BLaER1 (cell line): ENCODE measurements around the gene GLYR1.

ENCODE experiments used
- H3K27ac ChIP-seq: shearing (Covaris generic); formaldehyde crosslinking; 2 replicates; pipeline ENCODE4 v1.8.1; 2022
- H3K27me3 ChIP-seq: shearing (Covaris generic); formaldehyde crosslinking; 2 replicates; pipeline ENCODE4 v1.8.1; 2022
- H3K36me3 ChIP-seq: shearing (Covaris generic); formaldehyde crosslinking; 2 replicates; pipeline ENCODE4 v1.8.1; 2022
- H3K4me1 ChIP-seq: shearing (Covaris generic); formaldehyde crosslinking; 2 replicates; pipeline ENCODE4 v1.8.1; 2022
- H3K4me2 ChIP-seq: shearing (Covaris generic); formaldehyde crosslinking; 2 replicates; pipeline ENCODE4 v1.8.1; 2022
- H3K4me3 ChIP-seq: shearing (Covaris generic); formaldehyde crosslinking; 2 replicates; pipeline ENCODE4 v1.8.1; 2022
- H3K9ac ChIP-seq: shearing (Covaris generic); formaldehyde crosslinking; 2 replicates; pipeline ENCODE4 v1.8.1; 2022
- H3K9me3 ChIP-seq: shearing (Covaris generic); formaldehyde crosslinking; 2 replicates; pipeline ENCODE4 v1.8.1; 2022
- H4K20me1 ChIP-seq: shearing (Covaris generic); formaldehyde crosslinking; 2 replicates; pipeline ENCODE4 v1.8.1; 2022
- Cebpa-rat ChIP-seq: shearing (Covaris generic); IDR thresholded peaks from 2 replicates; pipeline ENCODE4 v1.8.1; 2022

The GLYR1 gene

DNA sequence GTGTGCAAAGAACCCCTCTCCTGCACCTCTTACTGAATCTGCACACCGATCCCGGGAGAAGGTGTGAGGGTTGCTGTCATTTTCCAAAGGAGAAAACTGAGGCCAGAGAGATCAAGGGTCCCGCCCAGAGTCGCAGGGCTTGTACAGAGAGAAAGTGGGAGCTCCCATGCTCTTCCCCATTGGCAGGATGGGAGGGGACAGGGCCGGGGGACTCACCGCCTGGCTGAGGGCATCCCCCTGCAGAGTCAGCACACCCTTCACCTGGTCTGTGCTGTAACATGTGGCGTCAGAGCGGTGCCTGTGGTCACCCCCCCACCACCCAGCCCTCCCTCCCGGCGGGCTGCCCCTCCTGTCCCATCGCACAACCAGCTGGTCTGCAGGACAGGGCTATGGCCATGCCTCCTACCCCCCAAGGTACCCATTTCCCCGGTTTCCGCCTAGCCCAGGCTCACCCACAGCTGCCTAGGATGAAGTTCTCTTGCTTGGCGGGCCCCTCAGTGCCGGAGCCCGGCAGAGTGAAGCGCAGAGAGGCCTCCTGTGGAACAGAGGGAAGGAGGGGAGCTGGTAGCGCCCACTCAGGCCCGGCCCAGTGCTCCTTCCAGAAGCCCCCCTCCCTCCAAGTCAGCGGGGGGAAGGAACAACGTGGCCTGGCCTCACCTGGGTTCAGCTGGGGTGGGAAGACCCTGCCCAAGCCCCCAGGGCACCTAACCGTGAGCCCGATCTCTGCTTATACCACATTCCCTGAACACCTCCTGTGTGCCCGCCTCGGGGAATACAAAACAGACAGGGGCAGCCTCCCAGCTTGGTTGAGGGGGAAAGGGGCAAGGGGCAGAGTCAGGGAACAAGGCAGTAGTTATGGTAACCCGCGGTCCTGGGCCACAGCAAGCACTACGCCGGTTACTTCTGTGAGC lies 45.8 kb downstream of the GLYR1 start:
- H3K4me1 ChIP-seq, result peaks cover 52% of the 10 kb centered on the region
- peak overlapping the region; percentile 84 for H3K27ac ChIP-seq
- peak overlapping the region; percentile 82 for H3K9ac ChIP-seq
- no peaks in the 10 kb centered on the region for H3K9me3 ChIP-seq
- peak overlapping the region; percentile 87 for H3K4me3 ChIP-seq
- TF ChIP-seq Cebpa-rat, result no peak
- H3K27me3 ChIP-seq, result no peaks in the 10 kb centered on the region
- peaks cover 54% of the 10 kb centered on the region for H3K36me3 ChIP-seq
- peaks cover 20% of the 10 kb centered on the region for H4K20me1 ChIP-seq
- H3K4me2 ChIP-seq, result peak overlapping the region; percentile 100

DNA sequence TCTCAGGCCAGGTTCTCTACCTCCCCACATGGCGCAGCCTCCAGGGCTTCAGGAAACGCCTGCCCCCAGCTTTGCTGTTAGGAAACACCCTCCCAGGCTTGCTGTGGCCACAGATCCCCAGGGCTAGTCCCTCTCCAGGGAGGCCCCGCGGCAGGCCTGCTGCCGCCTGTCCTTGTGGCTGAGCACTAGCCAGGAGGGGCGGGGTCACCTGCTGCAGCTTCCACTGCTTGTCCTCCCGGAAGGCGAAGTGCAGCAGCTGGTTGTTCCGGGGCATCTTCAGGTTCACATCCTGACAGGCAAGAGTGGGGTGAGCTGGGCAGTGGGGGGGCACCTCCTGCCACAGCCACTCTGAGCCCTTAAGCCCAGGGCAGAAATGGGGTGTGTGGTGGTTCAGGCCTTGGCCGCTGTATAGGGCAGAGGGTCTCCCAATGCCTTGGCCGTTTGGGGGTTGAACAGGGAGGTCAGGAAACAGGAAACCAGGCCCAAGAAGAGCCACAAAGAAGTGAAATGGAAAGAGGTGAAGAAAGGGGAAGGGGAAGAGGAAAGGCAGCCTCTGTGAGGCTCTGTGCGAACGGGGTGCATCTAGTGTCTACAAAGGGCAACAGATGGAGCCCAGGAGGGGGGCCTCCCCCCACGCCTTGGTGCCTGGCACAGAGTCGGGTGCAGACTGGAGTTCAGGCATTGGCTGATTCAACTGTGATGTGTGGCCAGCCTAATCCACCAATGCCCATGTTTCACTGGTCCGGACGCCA lies 46.6 kb downstream of the GLYR1 start:
- peaks cover 60% of the 10 kb centered on the region for H3K4me1 ChIP-seq
- peak overlapping the region; percentile 84 for H3K27ac ChIP-seq
- TF ChIP-seq Cebpa-rat, result 0 out of 2 replicates have a peak, but pooled peaks have one; percentile 20
- peaks cover 14% of the 10 kb centered on the region for H4K20me1 ChIP-seq
- peak overlapping the region; percentile 87 for H3K4me3 ChIP-seq
- no peaks in the 10 kb centered on the region for H3K9me3 ChIP-seq
- H3K27me3 ChIP-seq, result no peaks in the 10 kb centered on the region
- H3K36me3 ChIP-seq, result peaks cover 46% of the 10 kb centered on the region
- H3K9ac ChIP-seq, result peak overlapping the region; percentile 82
- H3K4me2 ChIP-seq, result peak overlapping the region; percentile 100

GRCh38 chr16:4799171-4799855 lies 47.8 kb downstream of the GLYR1 start:
- no peaks in the 10 kb centered on the region for H3K9me3 ChIP-seq
- no peak for TF ChIP-seq Cebpa-rat

DNA sequence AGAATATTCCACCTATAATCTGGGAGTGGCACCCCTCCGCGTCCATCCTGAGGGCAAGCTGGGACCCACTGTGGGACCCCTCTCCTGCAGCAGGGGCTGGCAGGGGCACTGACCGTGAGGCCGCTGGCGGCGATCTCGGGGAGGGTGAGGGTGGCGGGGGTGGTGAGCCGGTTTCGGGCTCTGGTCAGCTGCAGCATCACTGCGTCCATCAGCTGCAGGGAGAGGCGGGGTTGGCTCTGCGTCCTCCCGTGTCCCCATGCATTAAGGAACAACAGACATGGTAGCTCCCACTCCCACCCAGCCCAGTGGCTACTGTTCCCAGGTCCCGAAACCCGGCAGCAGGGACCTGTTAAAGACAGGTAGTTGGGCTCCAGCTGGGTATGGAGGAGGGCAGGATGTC lies 48.6 kb downstream of the GLYR1 start:
- Histone ChIP-seq H3K4me1 (peaks cover 54% of the 10 kb centered on the region), H3K27me3 (no peaks in the 10 kb centered on the region)

More at GRCh38 chr16:4799171-4799855, 47.8 kb downstream of the GLYR1 start:
- H3K4me3 ChIP-seq, result peak overlapping the region; percentile 87; the same call in 1 of the 2 replicates
- peak overlapping the region; percentile 100 for H3K4me2 ChIP-seq
- H3K9ac ChIP-seq, result peak overlapping the region; percentile 67; the same call in 1 of the 2 replicates
- H3K36me3 ChIP-seq, result peaks cover 34% of the 10 kb centered on the region
- H3K27me3 ChIP-seq, result no peaks in the 10 kb centered on the region
- H3K27ac ChIP-seq, result peak overlapping the region; percentile 84
- peaks cover 9% of the 10 kb centered on the region for H4K20me1 ChIP-seq
- peaks cover 60% of the 10 kb centered on the region for H3K4me1 ChIP-seq

DNA sequence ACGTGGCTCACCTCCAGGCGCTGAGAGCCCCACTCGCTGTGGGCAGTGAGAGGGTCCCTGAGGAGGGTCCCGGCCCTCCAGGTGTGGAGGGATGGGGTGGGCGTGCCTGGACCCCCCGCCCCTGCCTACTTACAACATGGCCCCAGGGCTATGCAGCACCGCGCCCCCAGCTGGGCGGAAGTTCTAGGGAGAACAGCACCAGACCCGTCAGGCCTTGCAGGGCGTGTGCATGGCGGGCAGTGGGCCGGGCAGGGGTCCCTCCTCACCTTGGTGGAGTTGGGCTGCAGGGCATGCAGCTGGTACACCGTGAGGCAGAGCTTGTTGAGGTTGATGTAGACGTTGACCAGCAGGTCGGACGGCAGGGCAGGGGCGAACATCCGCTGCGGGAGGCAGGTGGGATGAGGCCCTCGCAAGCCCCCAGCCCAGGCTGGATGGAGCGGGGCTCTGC lies 49.3 kb downstream of the GLYR1 start:
- Histone ChIP-seq H3K27ac (no peak overlapping the region), H3K9me3 (no peaks in the 10 kb centered on the region), H3K27me3 (no peaks in the 10 kb centered on the region), H3K4me3 (no peak overlapping the region), H3K36me3 (peaks cover 28% of the 10 kb centered on the region), H3K9ac (no peak overlapping the region), H3K4me2 (no peak overlapping the region), H4K20me1 (no peaks in the 10 kb centered on the region; the same call in 1 of the 2 replicates), H3K4me1 (peaks cover 50% of the 10 kb centered on the region)
- TF ChIP-seq Cebpa-rat, result no peak

More for the DNA sequence above, 48.6 kb downstream of the GLYR1 start:
- H3K4me3 ChIP-seq, result no peak overlapping the region
- H3K27ac ChIP-seq, result no peak overlapping the region
- H3K4me2 ChIP-seq, result 0 out of 2 replicates have a peak overlapping the region, but pooled peaks have one; percentile 100
- H3K9ac ChIP-seq, result no peak overlapping the region
- H4K20me1 ChIP-seq, result peaks cover under 1% of the 10 kb centered on the region; the same call in 1 of the 2 replicates
- no peaks in the 10 kb centered on the region for H3K9me3 ChIP-seq
- no peak for TF ChIP-seq Cebpa-rat
- H3K36me3 ChIP-seq, result peaks cover 28% of the 10 kb centered on the region

DNA sequence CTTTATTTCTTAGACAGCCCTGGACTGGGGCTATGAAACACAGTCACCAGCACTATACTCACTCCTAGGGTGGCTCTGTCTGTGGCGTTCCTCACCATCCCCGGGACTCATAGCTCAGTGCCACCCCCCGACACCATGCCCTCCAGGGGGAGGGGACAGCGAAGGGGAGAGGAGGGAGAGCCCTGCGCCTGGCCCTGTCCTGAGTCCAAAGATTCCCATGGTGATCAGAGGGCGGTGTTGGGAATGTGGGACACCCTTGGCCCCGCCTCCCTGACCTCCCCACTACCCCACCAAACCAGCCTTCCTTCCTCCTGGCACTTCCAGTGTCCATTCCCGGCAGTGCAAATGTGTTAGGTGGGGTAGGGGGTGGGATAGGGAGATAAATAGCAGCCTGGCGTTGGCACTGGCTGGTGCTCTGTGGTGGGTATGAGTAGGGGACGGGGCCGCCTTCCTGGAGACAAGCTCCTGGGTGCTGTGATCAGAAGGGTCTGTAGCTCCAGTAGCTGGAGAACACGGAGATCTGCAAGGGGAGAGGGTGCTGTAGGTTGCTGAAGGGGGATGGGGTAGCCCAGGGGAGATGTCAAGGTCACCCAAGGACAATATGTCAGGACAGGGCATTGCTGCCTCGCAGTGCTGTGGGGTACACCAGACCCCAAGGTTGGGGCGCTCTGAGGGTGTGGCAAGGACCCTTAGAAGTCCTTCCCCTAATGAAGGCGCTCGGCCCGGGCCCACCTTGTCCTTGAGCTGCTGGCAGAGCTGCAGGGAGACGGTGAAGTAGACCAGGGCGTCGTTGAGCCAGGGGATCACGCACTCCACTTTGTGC lies 49.9 kb downstream of the GLYR1 start:
- H3K4me2 ChIP-seq, result no peak overlapping the region
- TF ChIP-seq Cebpa-rat, result no peak
- no peaks in the 10 kb centered on the region for H3K9me3 ChIP-seq
- H3K36me3 ChIP-seq, result peaks cover 28% of the 10 kb centered on the region
- no peaks in the 10 kb centered on the region for H3K27me3 ChIP-seq
- no peak overlapping the region for H3K9ac ChIP-seq
- no peak overlapping the region for H3K27ac ChIP-seq
- no peak overlapping the region for H3K4me3 ChIP-seq
- H4K20me1 ChIP-seq, result no peaks in the 10 kb centered on the region; the same call in 1 of the 2 replicates
- H3K4me1 ChIP-seq, result peaks cover 50% of the 10 kb centered on the region

DNA sequence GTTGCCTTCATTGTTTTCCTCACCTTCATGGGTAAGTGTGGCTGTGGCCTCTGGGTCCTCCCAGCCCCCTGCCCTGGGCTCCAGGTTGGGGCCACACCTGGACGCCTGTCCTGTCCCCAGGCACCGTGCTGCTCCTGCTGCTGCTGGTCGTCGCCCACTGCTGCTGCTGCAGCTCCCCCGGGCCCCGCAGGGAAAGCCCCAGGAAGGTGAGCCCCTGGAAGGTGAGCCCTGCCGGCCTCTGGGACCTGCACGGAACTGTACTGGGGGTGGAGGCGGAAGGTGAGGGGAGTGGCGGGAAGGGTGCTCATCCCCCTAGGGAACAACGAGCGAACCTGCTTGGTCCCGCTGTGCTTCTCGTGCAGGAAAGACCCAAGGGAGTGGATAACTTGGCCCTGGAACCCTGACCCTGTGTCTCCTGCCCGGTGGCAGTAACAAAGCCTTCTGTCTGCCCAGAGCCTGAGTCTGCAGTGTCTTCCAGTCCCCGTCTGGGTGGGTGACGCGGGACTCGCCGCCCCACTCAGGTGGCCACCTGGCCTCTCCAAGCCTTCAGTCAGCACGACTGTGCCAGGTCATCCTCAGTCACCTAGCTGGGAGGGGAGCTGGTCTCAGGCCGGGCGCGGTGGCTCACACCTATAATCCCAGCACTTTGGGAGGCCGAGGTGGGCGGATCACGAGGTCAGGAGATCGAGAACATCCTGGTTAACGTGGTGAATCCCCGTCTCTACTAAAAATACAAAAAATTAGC lies 51.1 kb downstream of the GLYR1 start:
- no peak overlapping the region for H3K27ac ChIP-seq
- no peak overlapping the region for H3K4me2 ChIP-seq
- no peaks in the 10 kb centered on the region for H3K9me3 ChIP-seq
- H4K20me1 ChIP-seq, result no peaks in the 10 kb centered on the region; the same call in 1 of the 2 replicates
- no peak overlapping the region for H3K9ac ChIP-seq
- H3K27me3 ChIP-seq, result no peaks in the 10 kb centered on the region
- H3K4me3 ChIP-seq, result no peak overlapping the region
- H3K36me3 ChIP-seq, result peaks cover 28% of the 10 kb centered on the region
- H3K4me1 ChIP-seq, result peaks cover 51% of the 10 kb centered on the region
- no peak for TF ChIP-seq Cebpa-rat

DNA sequence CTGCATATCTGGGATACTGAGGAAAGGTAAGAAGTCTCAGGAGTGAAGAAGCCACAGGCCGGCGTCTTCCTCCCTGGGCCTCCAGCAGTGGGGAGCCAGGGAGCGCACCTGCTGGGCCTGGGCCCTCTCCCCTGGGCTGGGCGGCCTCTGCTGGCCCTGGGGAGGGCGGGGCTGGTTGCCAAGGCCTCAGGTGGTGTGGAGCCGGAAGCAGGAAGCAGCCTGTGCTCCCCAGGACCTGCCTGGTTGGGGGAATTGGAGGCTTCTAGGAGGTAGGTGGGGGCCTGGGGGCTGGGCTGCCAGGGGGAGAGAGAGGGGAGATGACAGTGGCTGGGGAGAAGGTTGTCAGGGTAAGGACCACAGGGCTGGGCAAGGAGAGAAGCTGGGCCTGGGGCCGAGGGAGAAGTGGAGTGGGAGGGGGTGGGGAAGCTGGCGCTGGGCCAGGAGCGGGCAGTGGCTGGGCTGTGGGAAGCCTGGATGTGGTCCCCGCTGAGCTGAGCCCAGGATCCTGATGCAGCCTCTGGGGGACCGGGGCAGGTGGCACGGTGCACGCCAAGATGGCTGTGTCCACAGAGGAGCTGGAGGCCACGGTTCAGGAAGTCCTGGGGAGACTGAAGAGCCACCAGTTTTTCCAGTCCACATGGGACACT lies 51.8 kb downstream of the GLYR1 start, which contains the start of gene SMIM22:
TSS of gene SMIM22 (plus strand) at position 189 of the 647 bp plus-strand sequence. CDS start at position 555, 366 bp downstream.
- Histone ChIP-seq H3K4me2 (no peak within 1 kb of the TSS), H4K20me1 (no peaks in the 10 kb centered on the region; the same call in 1 of the 2 replicates), H3K36me3 (peaks cover 28% of the 10 kb centered on the region), H3K9ac (no peak within 1 kb of the TSS), H3K27me3 (no peaks in the 10 kb centered on the region), H3K4me1 (peaks cover 51% of the 10 kb centered on the region), H3K27ac (no peak within 1 kb of the TSS), H3K4me3 (no peak within 1 kb of the TSS), H3K9me3 (no peaks in the 10 kb centered on the region)
- no peak for TF ChIP-seq Cebpa-rat
